CD4-positive, alpha-beta T cell treated with Interferon gamma for 1 hour (primary cell): Measurements from ENCODE around the gene CDK12.

Experiments used
- DNase-seq: peaks from one replicate; pipeline ENCODE4 v3.0.0-alpha.2; 2020

The CDK12 gene

DNA sequence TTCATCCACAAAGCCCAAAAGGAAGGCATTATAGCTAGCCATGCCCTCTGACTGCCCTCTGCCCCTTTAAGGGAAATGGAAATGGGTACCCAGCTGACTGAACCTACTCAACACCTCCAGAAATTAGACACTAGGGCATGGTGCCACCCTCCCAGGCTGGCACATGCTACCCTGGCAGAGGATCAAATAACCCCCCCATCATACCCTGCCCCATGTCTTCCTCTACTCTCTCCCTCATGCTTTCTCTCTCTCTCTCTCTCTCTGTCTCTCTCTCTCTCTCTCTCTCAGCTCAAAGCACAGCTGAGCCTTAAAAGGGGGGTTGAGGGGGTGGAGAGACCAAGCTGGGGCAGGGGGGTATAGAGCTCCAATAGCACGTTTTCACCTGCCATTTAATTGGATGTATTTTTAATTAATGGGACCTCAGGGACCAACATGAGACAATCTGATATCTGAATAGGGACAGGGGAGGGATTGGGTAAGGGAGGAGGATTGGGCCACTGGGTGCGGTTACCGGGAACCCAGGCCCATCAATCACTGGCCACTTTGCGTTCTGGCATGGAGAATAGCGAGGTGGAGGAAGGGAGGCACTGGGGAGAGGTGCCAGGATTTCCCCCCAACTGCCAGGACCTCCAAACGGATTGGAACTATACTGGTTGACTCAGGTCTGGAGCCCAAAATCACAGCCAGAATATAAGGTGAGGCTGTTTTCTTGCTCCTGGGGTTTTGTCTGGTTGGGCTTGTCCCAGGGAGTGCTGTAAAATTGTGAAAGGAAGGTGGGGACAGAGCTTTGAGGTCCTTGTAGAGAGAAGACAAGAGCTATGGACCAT lies 88.7 kb downstream of the CDK12 start:
- no peak for DNase-seq

- no peak for DNase-seq
Observed at GRCh38 chr17:39551879-39552278, 90.6 kb downstream of the CDK12 start.

DNA sequence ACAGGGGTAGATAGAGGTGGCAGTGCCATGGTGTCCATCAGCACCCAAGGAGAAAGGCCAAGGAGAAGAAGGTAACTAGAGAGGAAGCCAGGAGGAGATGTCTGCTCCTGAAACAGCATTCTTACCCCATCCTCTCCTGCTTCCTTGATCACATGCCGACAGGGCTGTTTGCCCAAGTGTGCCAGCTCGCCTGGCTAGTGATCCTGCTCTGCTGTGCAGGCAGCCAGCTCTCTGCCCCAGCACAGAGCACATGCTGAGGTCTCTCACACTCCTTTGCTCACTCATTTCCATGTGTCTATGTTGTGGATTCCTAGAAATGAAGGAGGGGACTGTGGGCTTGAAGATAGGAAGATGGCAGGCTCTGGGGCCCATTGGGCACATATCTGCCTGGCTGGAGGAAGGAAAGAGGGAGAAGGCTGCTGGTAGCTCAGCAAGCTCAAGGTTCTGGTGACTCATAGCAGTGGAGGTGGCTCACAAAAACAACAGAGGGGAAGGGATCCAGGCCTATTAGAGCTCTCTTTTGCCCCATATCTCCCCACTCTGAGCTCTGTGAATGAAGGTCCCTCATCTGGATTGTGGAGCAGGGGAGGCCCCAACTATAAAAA lies 92.2 kb downstream of the CDK12 start:
- DNase-seq, result no peak

DNA sequence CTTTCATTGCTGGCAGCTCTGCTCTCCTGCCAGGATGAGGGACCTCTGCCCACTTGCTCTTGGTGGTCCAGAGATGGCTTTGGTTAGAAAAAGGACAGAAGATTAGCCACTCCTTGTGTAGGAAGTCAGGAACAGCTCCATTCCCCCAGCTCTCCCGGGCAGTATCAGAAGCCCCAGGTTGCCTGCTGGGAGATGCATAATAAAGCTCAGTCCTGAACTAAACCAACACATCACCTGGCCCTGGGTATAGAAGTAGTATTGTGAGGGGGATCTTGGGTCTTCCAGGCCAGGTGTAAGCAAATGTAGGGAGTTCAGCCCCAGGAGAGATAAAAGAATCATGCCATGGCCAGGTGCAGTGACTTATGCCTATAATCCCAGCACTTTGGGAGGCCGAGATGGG lies 94.1 kb downstream of the CDK12 start:
- no peak for DNase-seq

GRCh38 chr17:39556423-39556822 lies 95.1 kb downstream of the CDK12 start:
- no peak for DNase-seq

GRCh38 chr17:39562395-39562794 lies 101.1 kb downstream of the CDK12 start:
- no peak for DNase-seq

- DNase-seq, result no peak
Observed at GRCh38 chr17:39562976-39563375, 101.7 kb downstream of the CDK12 start.

DNA sequence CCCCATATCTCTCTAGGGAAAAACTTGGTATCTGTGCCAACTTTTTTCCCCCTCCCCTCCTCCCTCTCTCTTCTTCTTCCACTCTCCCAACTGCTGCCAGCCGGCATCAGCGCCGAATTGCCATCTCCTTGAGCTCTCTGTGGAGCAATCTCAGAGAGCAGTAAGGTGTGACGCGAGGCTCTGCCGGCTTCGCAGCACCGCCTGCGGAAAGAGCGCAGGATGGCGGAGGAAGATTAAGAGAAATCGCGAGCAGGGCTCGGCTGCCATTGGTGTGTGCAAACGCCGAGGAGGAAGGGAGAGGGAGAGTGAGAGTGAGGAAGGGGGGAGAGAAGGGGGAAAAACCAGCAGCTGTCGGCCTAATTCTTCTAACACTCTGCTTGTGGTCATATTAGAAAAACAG lies 102.2 kb downstream of the CDK12 start:
- no peak for DNase-seq

- DNase-seq, result no peak
Observed at GRCh38 chr17:39564211-39564848, 103.0 kb downstream of the CDK12 start.

GRCh38 chr17:39566094-39566850 lies 105.0 kb downstream of the CDK12 start:
- no peak for DNase-seq

GRCh38 chr17:39568702-39569101 lies 107.4 kb downstream of the CDK12 start:
- DNase-seq, result no peak

GRCh38 chr17:39569126-39569525 lies 107.8 kb downstream of the CDK12 start:
- no peak for DNase-seq

- DNase-seq, result no peak
Observed at GRCh38 chr17:39572121-39572520, 110.8 kb downstream of the CDK12 start.

- DNase-seq, result no peak
Observed at GRCh38 chr17:39573447-39574298, 112.4 kb downstream of the CDK12 start.

DNA sequence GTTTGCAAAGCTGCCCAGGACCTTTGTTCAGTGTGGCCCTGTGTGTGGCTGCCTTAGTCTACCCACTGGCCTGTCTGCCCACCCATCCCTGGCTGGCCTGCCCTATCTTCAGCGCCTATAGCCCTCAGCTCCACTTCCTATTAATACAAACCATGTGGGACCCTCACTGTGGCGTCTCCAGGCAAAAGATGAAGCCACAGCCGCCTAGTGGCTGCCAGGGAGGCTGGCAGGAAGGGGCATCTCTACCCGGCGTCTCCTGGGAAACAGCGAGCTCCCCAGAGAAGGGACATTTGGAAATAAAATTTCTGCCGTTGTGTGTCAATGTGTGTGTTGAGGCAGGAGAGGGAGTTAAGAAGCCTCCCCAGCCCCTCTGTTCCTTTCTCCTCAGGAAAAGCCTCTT lies 114.9 kb downstream of the CDK12 start:
- no peak for DNase-seq

DNA sequence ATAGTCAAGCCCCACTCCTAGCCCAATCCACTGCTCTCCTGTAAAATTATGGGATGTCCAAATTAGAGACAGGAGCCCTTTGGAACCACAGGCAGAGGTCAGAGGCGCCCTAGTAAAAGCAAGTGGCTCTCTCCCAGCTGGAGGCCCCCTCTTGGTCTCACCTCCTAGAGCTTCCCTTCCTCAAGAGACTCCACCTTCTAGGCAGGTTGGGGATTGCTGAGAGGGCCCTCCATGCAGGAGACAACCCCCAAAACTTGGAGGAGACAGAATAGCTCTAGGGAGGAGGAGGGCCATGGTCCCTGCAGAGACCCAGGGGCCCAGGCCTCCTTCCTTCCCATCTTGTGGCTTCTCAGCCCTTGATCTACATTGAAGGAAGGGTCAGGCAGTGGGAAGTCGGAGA lies 117.0 kb downstream of the CDK12 start:
- DNase-seq, result no peak

- no peak for DNase-seq
Observed at GRCh38 chr17:39579318-39580081, 118.2 kb downstream of the CDK12 start.

DNA sequence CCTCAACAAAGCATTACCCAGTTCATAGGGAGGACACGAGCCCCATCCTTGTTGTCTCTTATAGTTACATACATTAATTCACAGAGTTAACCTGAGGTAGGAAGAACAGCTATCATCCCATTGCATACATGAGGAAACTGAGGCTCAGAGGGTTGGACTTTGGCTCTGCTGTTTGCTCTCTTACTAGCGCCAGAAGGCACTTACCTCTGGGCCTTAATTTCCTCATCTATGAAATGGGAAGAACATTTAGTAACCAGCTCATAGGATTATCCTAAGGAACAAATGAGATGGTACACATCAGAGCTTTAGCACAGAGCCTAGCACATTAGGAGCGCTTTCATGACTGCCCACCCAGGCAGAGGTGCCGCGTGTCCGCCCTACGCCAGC lies 118.8 kb downstream of the CDK12 start:
- DNase-seq, result no peak

- no peak for DNase-seq
Observed at GRCh38 chr17:39581071-39581758, 119.9 kb downstream of the CDK12 start.

GRCh38 chr17:39581759-39582085 lies 120.4 kb downstream of the CDK12 start:
- DNase-seq, result no peak

- no peak for DNase-seq
Observed at GRCh38 chr17:39582658-39583057, 121.4 kb downstream of the CDK12 start.
